ENCODE measurements around the gene KIF6.
"Not testable (repeated sequence)": the region's sequence is repeated elsewhere in the genome, so short reads cannot be mapped to it uniquely, and the experiment has no call there.

Gene KIF6

GRCh38 chr6:39558591-39559190, 166.5 kb downstream of the KIF6 start:
- no peak for DNase-seq

DNA sequence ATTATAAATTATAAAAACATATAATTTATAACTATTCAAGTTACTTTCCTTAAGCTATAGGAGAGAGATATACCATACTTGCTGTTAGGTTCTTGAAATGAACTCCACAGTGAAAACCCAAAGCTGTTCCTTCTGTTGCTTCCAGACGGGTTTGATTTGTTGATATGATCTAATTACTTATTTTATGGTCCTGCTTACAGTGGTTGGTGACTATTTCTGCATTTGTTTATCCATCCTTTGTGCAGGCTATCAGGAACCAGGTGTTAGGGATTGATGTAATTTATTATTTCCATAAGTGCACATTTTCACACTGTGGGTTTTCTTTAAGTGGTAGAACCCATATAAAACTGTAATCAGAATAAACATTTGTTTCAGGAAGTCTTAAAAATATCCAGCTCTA, 167.1 kb downstream of the KIF6 start:
- DNase-seq: no peak

DNA sequence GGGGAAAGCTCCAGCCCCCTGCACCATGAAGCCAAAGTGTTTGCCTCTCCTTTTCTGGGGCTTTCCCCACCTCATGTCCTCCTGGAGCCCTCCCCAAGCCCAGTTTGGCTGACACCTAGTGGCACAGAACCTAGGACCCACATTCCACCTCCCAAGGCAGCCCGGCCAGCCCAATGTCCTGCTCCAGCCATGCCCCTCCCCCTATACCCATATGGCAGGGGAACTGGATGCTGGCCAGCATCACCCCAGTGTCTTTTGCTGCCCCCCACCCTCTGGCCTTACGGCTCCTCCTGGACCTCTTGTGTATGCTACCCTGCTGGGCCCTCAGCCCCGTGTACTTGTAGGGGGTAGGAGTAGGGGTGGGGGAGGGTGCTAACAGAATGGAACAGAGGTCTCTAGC, 170.1 kb downstream of the KIF6 start:
- DNase-seq: no peak

- DNase-seq: no peak
Measured at GRCh38 chr6:39553860-39554802, 171.1 kb downstream of the KIF6 start.

DNA sequence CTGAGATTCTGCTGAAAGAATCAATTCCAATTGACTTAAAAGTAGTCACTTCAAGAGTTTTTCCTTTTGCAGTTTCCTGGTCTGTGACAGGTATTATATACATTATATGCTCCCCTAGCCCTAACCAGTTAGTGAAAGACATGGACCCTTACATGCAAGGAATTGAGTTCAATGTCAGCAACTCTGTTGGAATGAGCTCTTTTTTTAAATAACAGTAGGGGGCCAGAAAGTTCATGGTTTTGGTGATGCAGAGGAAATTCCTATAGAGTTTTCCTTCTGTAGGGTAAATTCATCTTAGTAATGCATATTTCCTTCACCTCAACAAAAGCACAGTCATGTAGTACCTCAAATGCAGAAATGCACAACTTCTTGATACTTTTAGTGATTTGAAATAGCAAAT, 172.2 kb downstream of the KIF6 start:
- DNase-seq: no peak

GRCh38 chr6:39550191-39550590, 175.0 kb downstream of the KIF6 start:
- DNase-seq: no peak

DNA sequence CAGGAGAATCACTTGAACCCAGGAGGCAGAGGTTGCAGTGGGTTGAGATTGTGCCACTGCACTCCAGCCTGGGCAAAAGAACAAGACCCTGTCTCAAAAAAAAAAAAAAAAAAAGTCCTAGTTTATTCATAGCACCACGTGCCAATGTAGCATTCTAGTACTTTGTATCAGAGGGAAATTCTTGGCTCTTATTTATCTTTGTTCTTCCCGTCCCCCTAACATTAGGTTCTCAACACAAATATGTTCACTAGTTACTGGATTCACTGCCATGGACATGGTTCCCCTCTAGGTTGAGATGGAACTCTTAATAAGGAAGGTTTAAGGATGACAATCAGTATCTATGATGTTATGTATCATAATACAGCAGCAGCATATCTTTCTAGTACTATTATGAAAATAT, 178.5 kb downstream of the KIF6 start:
- DNase-seq: no peak

DNA sequence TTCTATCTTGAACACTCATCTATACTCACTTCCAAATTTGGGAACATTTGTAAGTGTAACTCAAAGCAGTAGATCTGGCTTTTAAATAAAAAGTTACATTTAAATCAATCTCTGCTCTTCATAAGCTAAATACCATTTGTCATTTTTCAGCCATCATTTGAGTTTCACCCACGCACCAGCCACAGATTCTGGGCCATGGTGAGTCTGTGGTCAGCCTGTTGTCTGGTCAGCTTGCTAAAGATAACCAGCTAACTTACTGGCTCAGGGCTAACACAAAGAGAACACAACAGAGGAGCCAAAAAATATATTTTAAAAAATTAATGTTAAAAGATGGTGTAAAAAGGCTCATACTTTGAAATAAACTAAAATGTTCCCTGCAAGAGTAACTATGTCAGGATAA, 181.3 kb downstream of the KIF6 start:
- no peak for DNase-seq

- DNase-seq: peak in 1 of 51 donors; percentile 12
Measured at GRCh38 chr6:39543095-39543494, 182.1 kb downstream of the KIF6 start.

DNA sequence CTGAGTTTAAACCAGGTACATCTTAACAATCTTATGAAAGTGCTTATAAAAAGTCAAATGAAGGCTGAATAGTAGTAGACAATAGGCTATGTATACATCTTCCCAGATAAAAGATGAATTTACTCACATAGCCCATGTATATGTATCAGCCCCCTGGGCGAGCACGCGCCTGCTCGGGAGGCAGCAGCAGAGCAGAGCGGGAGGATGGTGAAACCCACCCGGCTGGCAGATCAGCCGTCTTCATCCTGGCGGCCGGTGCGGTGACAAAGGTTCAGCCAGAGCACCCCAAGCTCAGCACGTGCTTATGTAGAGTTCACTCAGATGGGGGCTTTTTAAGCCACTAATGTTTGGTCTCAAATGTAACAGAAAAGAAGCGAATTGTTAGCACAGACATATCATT, 184.8 kb downstream of the KIF6 start:
- no peak for DNase-seq

DNA sequence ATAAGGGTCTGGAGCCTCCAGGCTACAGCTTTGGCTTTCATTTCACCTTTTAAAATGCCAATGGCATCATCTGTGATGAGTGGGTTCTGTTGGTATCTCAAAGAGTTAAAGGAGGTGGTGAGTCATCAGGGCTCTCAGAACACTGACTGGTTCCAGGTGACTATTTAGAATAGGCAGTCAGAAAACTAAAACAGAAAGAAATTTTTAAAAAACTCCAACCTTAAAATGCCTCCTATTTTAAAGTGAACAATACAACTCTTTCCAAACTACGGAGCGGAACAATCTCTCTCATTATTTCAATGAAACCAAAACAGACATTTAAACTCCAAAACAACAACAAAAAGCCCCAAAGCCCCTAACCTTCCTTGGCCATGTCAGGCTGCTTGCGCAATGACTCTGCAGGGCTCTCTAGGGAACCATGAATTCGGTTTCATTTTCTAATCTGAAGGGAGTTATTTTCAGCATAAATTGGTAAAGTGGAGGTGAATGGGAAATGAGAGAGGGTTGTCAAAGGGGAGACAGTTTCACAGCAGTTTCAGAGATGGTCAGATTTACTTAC, 194.9 kb downstream of the KIF6 start:
- DNase-seq: peak in 1 of 51 donors; percentile 3

DNA sequence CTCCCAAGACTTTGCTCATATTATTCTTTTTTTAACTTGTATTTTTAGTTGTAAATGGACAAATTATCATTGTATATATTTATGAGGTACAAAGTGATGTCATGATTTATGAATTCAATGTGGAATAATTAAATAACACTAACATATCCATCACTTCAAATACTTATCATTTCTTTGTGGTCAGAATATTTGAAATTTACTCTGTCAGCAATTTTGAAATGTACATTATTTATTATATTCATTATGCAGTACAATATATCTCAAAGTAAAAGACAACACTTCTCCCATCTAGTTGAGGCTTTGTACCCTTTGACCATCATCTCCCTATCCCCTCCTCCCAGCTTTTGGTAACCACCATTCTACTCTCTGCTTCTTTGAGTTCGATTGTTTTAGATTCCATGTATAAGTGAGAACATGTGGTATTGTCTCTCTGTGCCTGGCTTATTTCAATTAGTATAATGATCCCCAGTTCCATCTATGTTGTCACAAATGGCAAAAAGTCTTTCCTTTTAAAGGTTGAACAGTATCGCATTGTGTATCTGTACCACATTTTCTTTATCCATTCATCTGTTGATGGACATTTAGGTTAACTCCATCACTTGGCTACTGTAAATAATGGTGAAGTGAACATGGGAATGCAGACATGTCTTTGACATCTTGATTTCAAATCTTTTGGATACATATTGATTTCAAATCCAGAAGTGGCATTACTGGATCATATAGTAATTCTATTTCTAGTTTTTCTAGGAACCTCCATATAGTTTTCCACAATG, 197.2 kb downstream of the KIF6 start:
- no peak for DNase-seq

DNA sequence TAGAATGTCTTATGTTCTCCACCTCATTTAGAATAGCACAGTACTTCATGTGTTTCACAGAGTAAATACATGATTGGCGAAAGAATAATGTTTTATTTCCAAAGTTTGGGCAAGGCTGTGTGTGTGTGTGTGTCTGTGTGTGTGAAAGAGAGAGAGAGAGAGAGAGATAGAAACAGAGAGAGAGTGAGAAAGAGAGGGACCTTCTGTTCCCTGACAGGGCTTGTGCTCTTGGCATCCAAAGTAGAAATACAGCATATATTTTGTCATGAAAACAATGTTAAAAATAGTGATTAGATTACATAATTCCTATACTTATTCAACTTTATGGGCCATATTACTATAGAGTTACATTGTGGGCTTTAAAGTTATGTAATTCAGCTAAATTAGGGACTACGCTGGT, 201.2 kb downstream of the KIF6 start:
- DNase-seq: no peak

DNA sequence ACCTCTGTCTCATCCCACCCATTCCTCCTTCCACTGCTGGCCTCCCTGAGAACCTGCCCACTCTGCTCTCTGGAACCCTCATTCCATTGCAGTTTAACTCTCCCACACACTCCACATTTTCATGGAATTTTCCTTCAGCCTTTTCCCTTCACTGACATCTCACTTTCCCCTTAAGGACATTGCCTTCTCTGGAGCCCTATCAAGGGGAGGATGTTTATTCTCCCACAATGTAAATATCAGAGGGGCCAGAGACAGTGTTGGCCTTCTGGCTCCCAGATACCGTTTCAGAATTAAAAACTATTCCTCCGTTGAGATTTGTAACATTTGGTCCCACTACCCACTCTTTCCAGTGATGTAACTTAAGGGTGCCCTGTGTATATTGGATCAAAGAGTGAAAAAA, 203.2 kb downstream of the KIF6 start:
- DNase-seq: no peak

DNA sequence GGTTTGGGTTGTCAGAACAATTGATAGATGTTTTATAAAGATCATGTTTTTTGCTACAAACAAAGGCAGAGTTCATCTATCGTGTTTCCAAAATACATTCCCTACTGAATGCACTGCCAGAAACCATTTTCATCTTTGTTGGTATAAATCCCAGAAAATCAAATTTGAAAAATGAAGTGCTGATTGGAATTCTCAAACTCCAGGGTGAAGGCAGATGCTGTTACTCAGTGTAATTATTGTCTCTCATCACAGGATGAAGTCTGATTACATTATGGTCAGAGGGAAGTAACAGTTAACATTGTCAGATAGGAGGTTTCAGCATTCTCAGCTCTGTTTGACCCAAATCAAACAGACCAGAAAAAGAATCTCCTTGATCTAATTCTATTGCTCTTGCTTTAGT, 204.3 kb downstream of the KIF6 start:
- DNase-seq: no peak

- DNase-seq: no peak
Measured at GRCh38 chr6:39520411-39520810, 204.8 kb downstream of the KIF6 start.

GRCh38 chr6:39518221-39518620, 207.0 kb downstream of the KIF6 start:
- no peak for DNase-seq

DNA sequence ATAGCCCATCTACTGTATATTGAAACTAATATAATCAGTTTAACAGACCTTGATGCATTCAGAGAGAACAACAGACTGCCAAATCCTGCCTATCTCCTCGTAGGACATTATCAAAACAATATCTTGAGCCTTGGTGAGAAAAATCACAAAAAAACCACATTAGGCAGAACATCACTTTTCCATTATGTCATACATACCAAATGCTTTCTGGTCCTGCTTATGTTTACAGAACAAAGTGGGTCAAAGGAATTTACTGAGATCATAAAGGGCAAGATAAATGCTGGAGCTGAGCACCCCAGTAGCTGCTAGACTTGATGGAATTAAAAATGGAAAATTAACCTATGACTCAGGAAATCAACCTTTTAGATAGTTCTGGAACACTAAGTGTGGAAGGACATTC, 207.5 kb downstream of the KIF6 start:
- no peak for DNase-seq

DNA sequence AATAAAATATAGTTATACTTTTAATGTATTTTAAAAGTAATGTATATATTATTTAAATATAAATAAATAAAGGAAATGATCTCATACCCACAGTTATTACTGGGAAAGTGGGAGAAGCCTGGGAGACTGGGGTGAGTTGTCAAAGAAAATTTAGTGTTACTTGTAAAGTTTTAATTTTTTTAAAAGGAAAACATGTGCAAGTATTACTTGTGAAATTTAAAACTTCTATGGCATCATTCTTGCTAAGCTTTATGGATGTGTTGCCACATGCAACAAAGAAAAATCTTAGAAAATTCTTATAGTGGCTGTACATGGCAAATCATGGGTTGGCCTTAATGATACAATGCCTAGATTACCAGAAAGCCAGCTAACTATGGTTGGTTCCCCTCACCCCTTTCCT, 208.7 kb downstream of the KIF6 start:
- no peak for DNase-seq

- DNase-seq: no peak
Measured at GRCh38 chr6:39515471-39515870, 209.7 kb downstream of the KIF6 start.

GRCh38 chr6:39515006-39515405, 210.2 kb downstream of the KIF6 start:
- no peak for DNase-seq

- DNase-seq: not testable (repeated sequence)
Measured at GRCh38 chr6:39509831-39510230, 215.4 kb downstream of the KIF6 start.
